H1 (cell line): ENCODE measurements around the gene SRGAP2C. TPM values are rescaled to one million over a fixed set of nuclear protein-coding genes. Genes with fewer than 3 reads are reported as not detected.
"Not testable (repeated sequence)": the region's sequence is repeated elsewhere in the genome, so short reads cannot be mapped to it uniquely, and the experiment has no call there.

Source experiments
- CTCF ChIA-PET: fragments of 300-600 bp; sonication (Branson Sonifier 250); formaldehyde crosslinking; loops from one replicate; lab custom pipeline; 2021; ENCODE audit not compliant: partially characterized antibody; lab: Charles Lee
- POLR2A ChIA-PET: fragments of 300-600 bp; sonication (Branson Sonifier 250); formaldehyde crosslinking; loops from one replicate; lab custom pipeline; 2021; ENCODE audit warnings: inconsistent platforms; ENCODE audit not compliant: partially characterized antibody; lab: Charles Lee
- DNase-seq, 2 experiments: peaks; one replicate each; pipeline versions ENCODE4 v3.0.0 to v3.0.0-alpha.2; 2010 to 2022; ENCODE audit warnings: low spot score in 2 of 2, low read depth in 1 of 2, mixed read lengths in 1 of 2
- FAIRE-seq: peaks from 2 replicates; lab custom pipeline; 2011; peaks lifted over from hg19 to GRCh38; lab: Jason Lieb, UNC
- H2AFZ ChIP-seq: 2 replicates; pipeline ENCODE4 v1.8.1; 2012; ENCODE audit warnings: low read length, inconsistent platforms
- H2AK5ac ChIP-seq: 2 replicates; pipeline ENCODE4 v1.6.1; 2013; ENCODE audit warnings: low read depth, low read length
- H2BK120ac ChIP-seq: replicated peaks from 2 replicates; pipeline ENCODE3; 2013; ENCODE audit warnings: low read depth, low read length, inconsistent platforms
- H2BK12ac ChIP-seq: 2 replicates; pipeline ENCODE4 v1.6.1; 2013; ENCODE audit warnings: low read depth, low read length
- H2BK15ac ChIP-seq: 2 replicates; pipeline ENCODE4 v1.6.1; 2013; ENCODE audit warnings: low read length
- H2BK20ac ChIP-seq: 2 replicates; pipeline ENCODE4 v1.6.1; 2013; ENCODE audit warnings: low read length
- H2BK5ac ChIP-seq: 2 replicates; pipeline ENCODE4 v1.6.1; 2013; ENCODE audit warnings: low read depth, low read length
- H3K14ac ChIP-seq: 2 replicates; pipeline ENCODE4 v1.6.1; 2013; ENCODE audit warnings: inconsistent platforms; ENCODE audit not compliant: insufficient read length
- H3K18ac ChIP-seq: 2 replicates; pipeline ENCODE4 v1.6.1; 2013; ENCODE audit warnings: low read length; ENCODE audit errors: extremely low read depth
- H3K23ac ChIP-seq: 2 replicates; pipeline ENCODE4 v1.6.1; 2013; ENCODE audit warnings: inconsistent platforms; ENCODE audit not compliant: insufficient read length
- H3K23me2 ChIP-seq: 2 replicates; pipeline ENCODE4 v1.6.1; 2013; ENCODE audit warnings: low read depth, low read length
- H3K27ac ChIP-seq: 2 replicates; pipeline ENCODE4 v1.6.1; 2011; ENCODE audit warnings: low read depth, low read length, inconsistent platforms
- H3K27me3 ChIP-seq, 4 experiments: replicated peaks in 1 of 4; 1 replicate in 1 of 4; 2 replicates in 3 of 4; pipeline versions ENCODE4 v1.6.1 to v1.8.1; 2011 to 2013; ENCODE audit warnings: low read length in 3 of 4, mild to moderate bottlenecking in 3 of 4, inconsistent platforms in 2 of 4, mixed read lengths in 2 of 4, moderate library complexity in 1 of 4; ENCODE audit not compliant: control insufficient read depth in 3 of 4, insufficient read depth in 3 of 4; ENCODE audit errors: extremely low read depth in 1 of 4
- H3K36me3 ChIP-seq, 4 experiments: 2 replicates each; pipeline versions ENCODE4 v1.6.1 to v1.8.1; 2011 to 2013; ENCODE audit warnings: mild to moderate bottlenecking in 4 of 4, low read length in 3 of 4, moderate library complexity in 2 of 4, control low read depth in 1 of 4, inconsistent platforms in 1 of 4; ENCODE audit not compliant: insufficient read depth in 4 of 4, control insufficient read depth in 2 of 4
- H3K4ac ChIP-seq: replicated peaks from 2 replicates; pipeline ENCODE3; 2013; ENCODE audit warnings: low read length, low read depth, mixed read lengths, inconsistent platforms; ENCODE audit not compliant: insufficient read length
- H3K4me1 ChIP-seq, 4 experiments: replicated peaks in 1 of 4; 1 replicate in 1 of 4; 2 replicates in 3 of 4; pipeline versions ENCODE4 v1.6.1 to v1.8.1; 2011 to 2013; ENCODE audit warnings: low read length in 3 of 4, inconsistent platforms in 2 of 4, mixed read lengths in 1 of 4; ENCODE audit not compliant: insufficient read depth in 4 of 4, control insufficient read depth in 3 of 4
- H3K4me2 ChIP-seq, 2 experiments: 2 replicates each; pipeline versions ENCODE4 v1.6.1 to v1.8.1; 2011 to 2013; ENCODE audit warnings: low read depth in 2 of 2, low read length in 2 of 2, control low read depth in 1 of 2, inconsistent platforms in 1 of 2, mild to moderate bottlenecking in 1 of 2; ENCODE audit not compliant: insufficient read depth in 1 of 2
- H3K4me3 ChIP-seq, 4 experiments: fragments of 200-600, 300-600 bp in 1 of 4; sonication (generic), shearing (Covaris generic), sonication (Bioruptor Twin) in 1 of 4; 2 replicates each; pipeline versions ENCODE4 v1.5.1 to v1.8.1; 2011 to 2016; ENCODE audit warnings: low read length in 4 of 4, low read depth in 3 of 4, control low read depth in 2 of 4, inconsistent platforms in 2 of 4, mild to moderate bottlenecking in 2 of 4, mixed read lengths in 1 of 4, moderate library complexity in 1 of 4; ENCODE audit not compliant: insufficient read depth in 2 of 4; ENCODE audit errors: extremely low read depth in 1 of 4
- H3K56ac ChIP-seq: replicated peaks from 2 replicates; pipeline ENCODE3; 2013; ENCODE audit warnings: low read depth, mild to moderate bottlenecking, mixed read lengths, low read length, inconsistent platforms; ENCODE audit not compliant: insufficient read length
- H3K79me1 ChIP-seq: 2 replicates; pipeline ENCODE4 v1.6.1; 2013; ENCODE audit warnings: low read depth, low read length, control low read depth
- H3K79me2 ChIP-seq, 2 experiments: 2 replicates each; pipeline versions ENCODE4 v1.6.1 to v1.8.1; 2012 to 2013; ENCODE audit warnings: low read length in 2 of 2, mild to moderate bottlenecking in 2 of 2, inconsistent platforms in 1 of 2; ENCODE audit not compliant: insufficient read depth in 2 of 2, control insufficient read depth in 1 of 2
- H3K9ac ChIP-seq, 4 experiments: replicated peaks in 1 of 4; 1 replicate in 1 of 4; 2 replicates in 3 of 4; pipeline versions ENCODE4 v1.6.1 to v1.8.1; 2011 to 2013; ENCODE audit warnings: low read depth in 3 of 4, low read length in 3 of 4, control low read depth in 2 of 4, mild to moderate bottlenecking in 2 of 4, moderate library complexity in 2 of 4, inconsistent platforms in 1 of 4; ENCODE audit errors: extremely low read depth in 1 of 4
- H3K9me3 ChIP-seq, 2 experiments: 2 replicates each; pipeline versions ENCODE4 v1.6.1 to v1.8.1; 2012 to 2013; ENCODE audit warnings: mild to moderate bottlenecking in 2 of 2, moderate library complexity in 2 of 2, control low read depth in 1 of 2, inconsistent platforms in 1 of 2, low read depth in 1 of 2, low read length in 1 of 2, mixed read lengths in 1 of 2; ENCODE audit not compliant: insufficient read depth in 2 of 2
- H4K20me1 ChIP-seq, 2 experiments: replicated peaks in 1 of 2; 2 replicates each; pipeline versions ENCODE3 to v1.8.1; 2011 to 2013; ENCODE audit warnings: inconsistent platforms in 2 of 2, low read length in 2 of 2, mild to moderate bottlenecking in 1 of 2; ENCODE audit not compliant: insufficient read depth in 2 of 2, control insufficient read depth in 1 of 2
- H4K5ac ChIP-seq: 2 replicates; pipeline ENCODE4 v1.6.1; 2013; ENCODE audit warnings: low read length, low read depth, mixed read lengths, inconsistent platforms; ENCODE audit not compliant: insufficient read length
- H4K8ac ChIP-seq: 2 replicates; pipeline ENCODE4 v1.8.0; 2013; ENCODE audit warnings: mild to moderate bottlenecking, moderate library complexity, low read length, inconsistent platforms; ENCODE audit not compliant: insufficient read depth; ENCODE audit errors: extremely low read depth
- H4K91ac ChIP-seq: replicated peaks from 2 replicates; pipeline ENCODE3; 2013; ENCODE audit warnings: low read length, mixed read lengths, inconsistent platforms; ENCODE audit not compliant: insufficient read length
- WGBS, 2 experiments: shearing (Covaris generic) in 1 of 2; methylation state at CpG; one replicate each; pipeline versions ENCODE4 v1.1.6 to v1.1.7; 2013 to 2015; ENCODE audit warnings: low lambda C conversion rate in 2 of 2, mixed read lengths in 2 of 2, inconsistent platforms in 1 of 2, low coverage in 1 of 2, missing lambda C conversion rate in 1 of 2; ENCODE audit not compliant: insufficient replicate concordance in 2 of 2, insufficient coverage in 1 of 2, insufficient read length in 1 of 2; ENCODE audit errors: extremely low coverage in 1 of 2, missing lambda C conversion rate in 1 of 2; 5-methylcytosine and 5-hydroxymethylcytosine counted together
- polyA plus RNA-seq, 7 experiments: library from polyadenylated mRNA; depleted of rRNA in 3 of 7; stranded (reverse) in 5 of 7; unstranded in 2 of 7; fragments of >200 nt in 5 of 7; fragments of 200-250 nt in 2 of 7; gene quantifications; 1 replicate in 5 of 7; 2 replicates in 1 of 7; 4 replicates in 1 of 7; pipeline versions ENCODE4 v1.2.1 to v1.2.3, GENCODE V29; 2011 to 2013; ENCODE audit warnings: missing spikeins in 2 of 7, mixed read lengths in 2 of 7
- total RNA-seq: library from RNA; stranded (reverse); fragmentation: NEBNext Ultra II Directional; extraction: Animal tissue kit (Norgen Biotek cat#: 25700); gene quantifications from 2 replicates; pipeline ENCODE4 v1.2.1, GENCODE V29; 2021

Gene SRGAP2C
- total and polyA plus RNA-seq, 2 of the 8 experiments (the other 6 are each of a cell fraction or from before 2014, with no cell fraction given), result 2.5 to 25.2 TPM

- H2BK12ac ChIP-seq, H3K23ac ChIP-seq, H3K9me3 ChIP-seq, H3K56ac ChIP-seq, H2BK5ac ChIP-seq, H3K14ac ChIP-seq, H3K36me3 ChIP-seq, CTCF ChIA-PET, H4K8ac ChIP-seq, H3K18ac ChIP-seq, H3K4me1 ChIP-seq, H4K5ac ChIP-seq, H2BK15ac ChIP-seq, H3K79me1 ChIP-seq, H2AK5ac ChIP-seq, H4K20me1 ChIP-seq, H3K4me3 ChIP-seq, H4K91ac ChIP-seq, H2AFZ ChIP-seq, H3K79me2 ChIP-seq, H2BK20ac ChIP-seq, H3K23me2 ChIP-seq, DNase-seq, H3K4me2 ChIP-seq, H3K4ac ChIP-seq, H2BK120ac ChIP-seq, POLR2A ChIA-PET, H3K27ac ChIP-seq, FAIRE-seq, H3K27me3 ChIP-seq, H3K9ac ChIP-seq: not testable (repeated sequence)
- WGBS, 2 experiments, result no CpG with 5 or more reads among the region's 1 CpG
Observed at GRCh38 chr1:121269309-121269708, 84.5 kb downstream of the SRGAP2C start.

DNA sequence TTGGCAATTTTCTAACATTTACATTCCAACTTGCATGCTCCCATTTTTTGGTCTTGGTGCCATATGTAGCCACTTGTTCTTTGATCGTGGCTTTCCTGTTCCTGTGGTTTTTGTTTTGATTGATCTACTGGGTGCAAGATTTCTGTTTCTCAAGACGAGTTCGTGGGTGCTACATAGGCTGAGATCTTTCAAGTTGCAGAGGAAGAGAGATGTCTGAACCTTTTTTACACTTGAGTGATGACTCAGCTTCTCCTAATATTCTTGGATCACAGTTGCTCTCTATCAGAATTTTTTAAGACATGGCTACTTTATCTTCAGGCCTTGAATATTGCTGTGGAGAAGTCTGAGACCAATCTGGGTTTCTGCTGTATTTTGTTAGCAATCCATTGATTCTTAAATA is 85.2 kb downstream of the SRGAP2C start:
- WGBS, 2 experiments, result no CpG with 5 or more reads among the region's 3 CpGs

More for the DNA sequence above, 85.2 kb downstream of the SRGAP2C start:
- H2BK15ac ChIP-seq, H3K9me3 ChIP-seq, H3K4me1 ChIP-seq, H3K23ac ChIP-seq, H4K20me1 ChIP-seq, H3K27ac ChIP-seq, H3K9ac ChIP-seq, H2BK120ac ChIP-seq, H3K18ac ChIP-seq, H3K36me3 ChIP-seq, DNase-seq, H2BK5ac ChIP-seq, H3K23me2 ChIP-seq, H3K79me2 ChIP-seq, H2BK12ac ChIP-seq, H4K5ac ChIP-seq, H3K14ac ChIP-seq, H4K8ac ChIP-seq, H3K4me2 ChIP-seq, H3K27me3 ChIP-seq, H2AFZ ChIP-seq, H3K79me1 ChIP-seq, FAIRE-seq, CTCF ChIA-PET, H4K91ac ChIP-seq, H3K4ac ChIP-seq, POLR2A ChIA-PET, H2BK20ac ChIP-seq, H3K4me3 ChIP-seq, H3K56ac ChIP-seq, H2AK5ac ChIP-seq: not testable (repeated sequence)
